IMR-90 (cell line): ENCODE results near the gene RBFOX1. TPM values are rescaled to one million over a fixed set of nuclear protein-coding genes. Genes with fewer than 3 reads are reported as not detected.

Experiments used
- ATAC-seq: fragments of 200-7000 bp; cut with Tn5 transposase; 2 replicates; pipeline ENCODE4 v1.9.1; 2020; ENCODE audit warnings: low read depth, mild to moderate bottlenecking, moderate library complexity
- BruUV-seq: library from RNA; stranded (reverse); fragments of 400-500 nt; replicated peaks from 2 replicates; lab custom pipeline; 2021; lab: Mats Ljungman, UMichigan
- CTCF ChIA-PET: fragments of 300-600 bp; formaldehyde crosslinking; extraction: SDS; loops from one replicate; lab custom pipeline; 2021; ENCODE audit warnings: antibody characterized with exemption; lab: Yijun Ruan, JAX
- POLR2A ChIA-PET: fragments of 300-600 bp; sonication (Branson Sonifier 250); formaldehyde crosslinking; loops from one replicate; lab custom pipeline; 2022; ENCODE audit warnings: antibody characterized with exemption; ENCODE audit not compliant: unreplicated experiment; lab: Charles Lee
- DNase-seq: peaks from one replicate; pipeline ENCODE4 v3.0.0; 2013
- H2AFZ ChIP-seq: replicated peaks from 2 replicates; pipeline ENCODE3; 2013; ENCODE audit warnings: low read length, mild to moderate bottlenecking; ENCODE audit not compliant: poor library complexity
- H2AK5ac ChIP-seq: 2 replicates; pipeline ENCODE4 v1.6.1; 2013; ENCODE audit warnings: low read depth, low read length, inconsistent platforms
- H2AK9ac ChIP-seq: replicated peaks from 2 replicates; pipeline ENCODE3; 2013; ENCODE audit warnings: mild to moderate bottlenecking, low read depth, low read length, moderate library complexity; ENCODE audit not compliant: poor library complexity
- H2BK120ac ChIP-seq: 2 replicates; pipeline ENCODE4 v1.6.1; 2013; ENCODE audit warnings: low read depth, low read length, inconsistent platforms
- H2BK15ac ChIP-seq: 3 replicates; pipeline ENCODE4 v1.6.1; 2013; ENCODE audit warnings: low read depth, low read length, inconsistent platforms
- H2BK20ac ChIP-seq: 2 replicates; pipeline ENCODE4 v1.6.1; 2013; ENCODE audit warnings: low read depth, mild to moderate bottlenecking, inconsistent platforms, low read length, moderate library complexity
- H2BK5ac ChIP-seq: 2 replicates; pipeline ENCODE4 v1.6.1; 2013; ENCODE audit warnings: mild to moderate bottlenecking, low read depth, low read length, inconsistent platforms; ENCODE audit not compliant: poor library complexity, severe bottlenecking
- H3K14ac ChIP-seq: replicated peaks from 2 replicates; pipeline ENCODE4 v1.6.1; 2013; ENCODE audit warnings: low read depth, low read length, inconsistent platforms
- H3K18ac ChIP-seq: 2 replicates; pipeline ENCODE4 v1.6.1; 2013; ENCODE audit warnings: low read depth, low read length, control low read depth
- H3K23ac ChIP-seq: 2 replicates; pipeline ENCODE4 v1.6.1; 2013; ENCODE audit warnings: low read depth, low read length, inconsistent platforms
- H3K27ac ChIP-seq: 2 replicates; pipeline ENCODE4 v1.5.1; 2013; ENCODE audit warnings: mild to moderate bottlenecking, control low read depth, low read length; ENCODE audit not compliant: insufficient read depth
- H3K27me3 ChIP-seq: 2 replicates; pipeline ENCODE4 v1.6.1; 2013; ENCODE audit warnings: low read length; ENCODE audit not compliant: control insufficient read depth, insufficient read depth
- H3K36me3 ChIP-seq: 2 replicates; pipeline ENCODE4 v1.6.1; 2013; ENCODE audit warnings: low read length, mixed read lengths; ENCODE audit not compliant: control insufficient read depth, insufficient read depth
- H3K4ac ChIP-seq: 2 replicates; pipeline ENCODE4 v1.6.1; 2013; ENCODE audit warnings: low read depth, low read length, inconsistent platforms
- H3K4me1 ChIP-seq: 2 replicates; pipeline ENCODE4 v1.6.1; 2013; ENCODE audit warnings: low read length, mixed read lengths; ENCODE audit not compliant: control insufficient read depth, insufficient read depth
- H3K4me2 ChIP-seq: 2 replicates; pipeline ENCODE4 v1.6.1; 2013; ENCODE audit warnings: low read depth, mild to moderate bottlenecking, control low read depth, low read length, moderate library complexity
- H3K4me3 ChIP-seq: 2 replicates; pipeline ENCODE4 v1.5.1; 2013; ENCODE audit warnings: low read depth, mild to moderate bottlenecking, control low read depth, low read length, moderate library complexity; ENCODE audit not compliant: insufficient read depth
- H3K56ac ChIP-seq: 2 replicates; pipeline ENCODE4 v1.6.1; 2013; ENCODE audit warnings: low read length, inconsistent platforms; ENCODE audit not compliant: insufficient read depth; ENCODE audit errors: extremely low read depth
- H3K79me1 ChIP-seq, 2 experiments: 2 replicates each; pipeline ENCODE4 v1.6.1; 2013; ENCODE audit warnings: low read length in 2 of 2, inconsistent platforms in 1 of 2, low read depth in 1 of 2
- H3K9ac ChIP-seq: 2 replicates; pipeline ENCODE4 v1.6.1; 2013; ENCODE audit warnings: low read depth, low read length, control low read depth
- H3K9me1 ChIP-seq: 2 replicates; pipeline ENCODE4 v1.6.1; 2013; ENCODE audit warnings: low read length, inconsistent platforms; ENCODE audit not compliant: insufficient read depth
- H3K9me3 ChIP-seq: 2 replicates; pipeline ENCODE4 v1.6.1; 2013; ENCODE audit warnings: low read length; ENCODE audit not compliant: control insufficient read depth, insufficient read depth
- H4K20me1 ChIP-seq: 2 replicates; pipeline ENCODE4 v1.6.1; 2013; ENCODE audit warnings: low read length, inconsistent platforms; ENCODE audit not compliant: insufficient read depth
- H4K5ac ChIP-seq: 2 replicates; pipeline ENCODE4 v1.6.1; 2013; ENCODE audit warnings: mild to moderate bottlenecking, low read depth, low read length, control low read depth
- H4K8ac ChIP-seq, 2 experiments: 2 replicates each; pipeline ENCODE4 v1.6.1; 2013; ENCODE audit warnings: low read depth in 2 of 2, low read length in 2 of 2, control low read depth in 1 of 2, inconsistent platforms in 1 of 2
- H4K91ac ChIP-seq: 2 replicates; pipeline ENCODE4 v1.6.1; 2013; ENCODE audit warnings: low read depth, low read length, inconsistent platforms; ENCODE audit not compliant: insufficient read depth
- BHLHE40 ChIP-seq: fragments of 150-350 bp; IDR thresholded peaks from 2 replicates; pipeline ENCODE4 v1.6.1; 2016; ENCODE audit warnings: mild to moderate bottlenecking, low read depth, low read length
- CEBPB ChIP-seq: IDR thresholded peaks from 2 replicates; pipeline ENCODE4 v1.6.1; 2012; ENCODE audit warnings: low read depth, low read length, improper control_type of control experiment
- RFX5 ChIP-seq: IDR thresholded peaks from 2 replicates; pipeline ENCODE4 v1.8.0; 2012; ENCODE audit warnings: low read depth, mild to moderate bottlenecking, low read length, moderate library complexity
- USF2 ChIP-seq: fragments of 150-350 bp; IDR thresholded peaks from 2 replicates; pipeline ENCODE4 v1.6.1; 2017; ENCODE audit warnings: mild to moderate bottlenecking, antibody characterized with exemption, low read length, low read depth
- WGBS, 2 experiments: methylation state at CpG; one replicate each; pipeline versions ENCODE4 v1.1.5 to v1.1.7; 2013; ENCODE audit warnings: missing lambda C conversion rate in 2 of 2; ENCODE audit not compliant: insufficient read length in 1 of 2; ENCODE audit errors: extremely low coverage in 2 of 2; 5-methylcytosine and 5-hydroxymethylcytosine counted together
- dilution Hi-C: fragments of 300-500 bp; cut with HindIII; formaldehyde crosslinking; loops from one replicate; pipeline ENCODE4 v1.14.3; 2018; ENCODE audit warnings: low sequenced_read_pairs; ENCODE audit not compliant: unreplicated experiment
- in situ Hi-C: fragments of 300-500 bp; cut with MboI; formaldehyde crosslinking; loops from 3 replicates; pipeline ENCODE4 v1.14.3; 2019; ENCODE audit warnings: low sequenced_read_pairs, inconsistent platforms, mixed read lengths
- intact Hi-C: fragments of 100-400 bp; cut with micrococcal nuclease; formaldehyde crosslinking; loops from 2 replicates; pipeline ENCODE4 v1.10.0; 2022
- polyA plus RNA-seq, 3 experiments: library from polyadenylated mRNA; depleted of rRNA; stranded (reverse); fragments of >200 nt; gene quantifications; 2 replicates each; pipeline ENCODE4 v1.2.3, GENCODE V29; 2012; ENCODE audit warnings: low replicate concordance in 1 of 3
- total RNA-seq: library from RNA; depleted of rRNA; stranded (reverse); fragments of >200 nt; gene quantifications from 2 replicates; pipeline ENCODE4 v1.2.3, GENCODE V29; 2012

The RBFOX1 gene
- total and polyA plus RNA-seq, 2 of the 4 experiments (the other 2 are of a cell fraction): not detected

DNA sequence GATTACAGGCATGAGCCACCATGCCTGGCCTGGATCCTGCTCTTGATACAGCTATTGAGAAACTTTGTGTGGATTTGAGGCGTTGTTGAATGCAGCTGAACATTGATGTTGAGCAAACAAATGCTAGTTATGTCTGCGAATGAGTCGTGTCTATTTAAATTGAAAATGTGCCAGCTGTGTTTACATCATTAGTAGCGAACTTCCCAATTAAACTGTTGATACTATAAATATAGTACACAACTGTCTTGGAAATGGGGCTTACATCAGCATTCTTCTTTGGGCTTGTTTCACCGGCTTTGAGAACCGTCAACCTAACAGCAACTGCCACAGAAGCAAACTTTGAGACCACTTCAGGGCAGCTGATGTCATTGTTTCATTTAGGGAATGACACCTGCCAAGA lies 251.9 kb downstream of the RBFOX1 start:
- Histone ChIP-seq H3K4me2 (no peak overlapping the region), H3K4me1 (no peaks in the 10 kb centered on the region), H4K5ac (no peak overlapping the region), H3K23ac (no peak overlapping the region), H4K20me1 (no peaks in the 10 kb centered on the region), H3K4ac (no peak overlapping the region), H3K14ac (no peak overlapping the region), H3K56ac (no peak overlapping the region), H2BK20ac (no peak overlapping the region), H2BK5ac (no peak overlapping the region), H2BK15ac (no peak overlapping the region), H3K79me1 (no peaks in the 10 kb centered on the region), H3K4me3 (no peak overlapping the region), H2BK120ac (no peak overlapping the region), H2AFZ (no peak overlapping the region), H3K18ac (no peak overlapping the region), H2AK5ac (no peak overlapping the region), H3K27ac (no peak overlapping the region), H3K9me3 (peaks cover 11% of the 10 kb centered on the region), H3K9ac (no peak overlapping the region), H3K9me1 (no peaks in the 10 kb centered on the region), H4K91ac (no peak overlapping the region), H2AK9ac (no peak overlapping the region), H3K36me3 (no peaks in the 10 kb centered on the region), H4K8ac (no peak overlapping the region), H3K27me3 (no peaks in the 10 kb centered on the region)
- intact Hi-C loops (no loop called here), dilution Hi-C loops (no loop called here), in situ Hi-C loops (no loop called here)
- no peak for DNase-seq
- ATAC-seq: no peak
- WGBS, 2 experiments: no CpG with 5 or more reads among the region's 6 CpGs
- ChIA-PET CTCF (no interaction called here), POLR2A (no interaction called here)
- BruUV-seq: no TSS peak
- TF ChIP-seq RFX5 (no peak), CEBPB (no peak), BHLHE40 (no peak), USF2 (no peak)
